HEK293 (cell line): Measurements from ENCODE around the gene RIPK4.

Experiments
- CTCF ChIA-PET: fragments of 350-600 bp; formaldehyde crosslinking; extraction: SDS; loops from one replicate; lab custom pipeline; 2021; ENCODE audit warnings: antibody characterized with exemption; lab: Yijun Ruan, JAX
- POLR2A ChIA-PET: fragments of 300-600 bp; formaldehyde crosslinking; extraction: SDS; loops from one replicate; lab custom pipeline; 2020; ENCODE audit warnings: antibody characterized with exemption, inconsistent platforms; lab: Yijun Ruan, JAX
- H3K27ac ChIP-seq: fragments of 200-500 bp; sonication (Bioruptor generic); 2 replicates; pipeline ENCODE4 v1.5.1; 2014; ENCODE audit warnings: low read depth, low read length, control low read depth, inconsistent platforms; ENCODE audit errors: extremely low read depth
- H3K36me3 ChIP-seq, 2 experiments: fragments of 200-500 bp in 1 of 2; sonication (Bioruptor generic) in 1 of 2; 1 replicate in 1 of 2; 2 replicates in 1 of 2; pipeline ENCODE4 v1.5.1; 2014 to 2017; ENCODE audit warnings: inconsistent platforms in 2 of 2, low read length in 2 of 2; ENCODE audit not compliant: control insufficient read depth in 2 of 2, insufficient read depth in 1 of 2
- H3K4me1 ChIP-seq: fragments of 200-500 bp; sonication (Bioruptor generic); 2 replicates; pipeline ENCODE4 v1.5.1; 2014; ENCODE audit warnings: mild to moderate bottlenecking, low read length, inconsistent platforms; ENCODE audit not compliant: control insufficient read depth, insufficient read depth
- H3K4me3 ChIP-seq: 2 replicates; pipeline ENCODE4 v1.5.1; 2011; ENCODE audit warnings: low read depth, mild to moderate bottlenecking, control low read depth, low read length, moderate library complexity
- H3K9me3 ChIP-seq: fragments of 200-500 bp; sonication (Bioruptor generic); 2 replicates; pipeline ENCODE4 v1.5.1; 2014; ENCODE audit warnings: low read depth, low read length, inconsistent platforms; ENCODE audit not compliant: control insufficient read depth, insufficient read depth
- PRDM1 ChIP-seq: fragments of 450-650 bp; formaldehyde crosslinking; IDR thresholded peaks from 2 replicates; pipeline ENCODE4; 2016; ENCODE audit warnings: missing biosample characterization, missing genetic modification characterization
- ZNF121 ChIP-seq: fragments of 450-650 bp; formaldehyde crosslinking; IDR thresholded peaks from 2 replicates; pipeline ENCODE4 v1.5.1; 2016; ENCODE audit warnings: missing biosample characterization, missing genetic modification characterization
- ZNF302 ChIP-seq: fragments of 450-650 bp; formaldehyde crosslinking; IDR thresholded peaks from 2 replicates; pipeline ENCODE4 v1.5.1; 2016; ENCODE audit warnings: missing biosample characterization, missing genetic modification characterization, low read depth
- ZNF311 ChIP-seq: fragments of 450-650 bp; formaldehyde crosslinking; IDR thresholded peaks from 2 replicates; pipeline ENCODE4 v1.5.1; 2017; ENCODE audit warnings: missing biosample characterization, missing genetic modification characterization, borderline replicate concordance
- ZNF350 ChIP-seq: fragments of 450-650 bp; formaldehyde crosslinking; IDR thresholded peaks from 2 replicates; pipeline ENCODE4 v1.5.0; 2017; ENCODE audit warnings: missing biosample characterization, mild to moderate bottlenecking, missing genetic modification characterization
- ZSCAN23 ChIP-seq: fragments of 450-650 bp; formaldehyde crosslinking; IDR thresholded peaks from 2 replicates; pipeline ENCODE4 v1.5.1; 2016; ENCODE audit warnings: missing biosample characterization, missing genetic modification characterization
- ZXDB ChIP-seq: fragments of 450-650 bp; formaldehyde crosslinking; IDR thresholded peaks from 2 replicates; pipeline ENCODE4 v1.5.1; 2016; ENCODE audit warnings: missing biosample characterization, missing genetic modification characterization
- TF ChIP-seq, protein P1 (sequence below): fragments of 450-650 bp; formaldehyde crosslinking; IDR thresholded peaks from 2 replicates; pipeline ENCODE4 v1.5.1; 2016; ENCODE audit warnings: missing biosample characterization, missing genetic modification characterization, borderline replicate concordance
- TF ChIP-seq, protein P2 (sequence below): fragments of 450-650 bp; formaldehyde crosslinking; IDR thresholded peaks from 2 replicates; pipeline ENCODE4 v1.5.0; 2017; ENCODE audit warnings: missing biosample characterization, missing genetic modification characterization, borderline replicate concordance

RIPK4 gene

DNA sequence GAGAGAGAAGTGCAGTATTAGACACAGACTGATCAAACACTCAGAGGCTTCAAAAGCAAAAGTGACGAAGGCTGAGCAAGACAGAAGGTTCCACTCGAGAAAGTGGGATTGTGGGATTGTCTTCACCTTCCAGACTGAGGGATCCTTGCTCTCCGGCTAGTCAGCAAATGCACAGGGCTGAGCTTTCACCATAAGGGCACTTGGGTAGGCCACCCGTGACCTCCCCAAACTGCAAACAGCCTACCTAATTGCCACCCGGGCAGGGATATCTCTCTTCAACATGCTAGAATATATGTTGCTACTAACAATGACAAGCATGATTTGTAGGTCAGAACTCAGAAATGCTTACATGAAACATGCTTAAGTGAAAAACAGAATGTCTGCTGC is 35.3 kb upstream of the RIPK4 start (continued):
- TF ChIP-seq, protein P1, sequence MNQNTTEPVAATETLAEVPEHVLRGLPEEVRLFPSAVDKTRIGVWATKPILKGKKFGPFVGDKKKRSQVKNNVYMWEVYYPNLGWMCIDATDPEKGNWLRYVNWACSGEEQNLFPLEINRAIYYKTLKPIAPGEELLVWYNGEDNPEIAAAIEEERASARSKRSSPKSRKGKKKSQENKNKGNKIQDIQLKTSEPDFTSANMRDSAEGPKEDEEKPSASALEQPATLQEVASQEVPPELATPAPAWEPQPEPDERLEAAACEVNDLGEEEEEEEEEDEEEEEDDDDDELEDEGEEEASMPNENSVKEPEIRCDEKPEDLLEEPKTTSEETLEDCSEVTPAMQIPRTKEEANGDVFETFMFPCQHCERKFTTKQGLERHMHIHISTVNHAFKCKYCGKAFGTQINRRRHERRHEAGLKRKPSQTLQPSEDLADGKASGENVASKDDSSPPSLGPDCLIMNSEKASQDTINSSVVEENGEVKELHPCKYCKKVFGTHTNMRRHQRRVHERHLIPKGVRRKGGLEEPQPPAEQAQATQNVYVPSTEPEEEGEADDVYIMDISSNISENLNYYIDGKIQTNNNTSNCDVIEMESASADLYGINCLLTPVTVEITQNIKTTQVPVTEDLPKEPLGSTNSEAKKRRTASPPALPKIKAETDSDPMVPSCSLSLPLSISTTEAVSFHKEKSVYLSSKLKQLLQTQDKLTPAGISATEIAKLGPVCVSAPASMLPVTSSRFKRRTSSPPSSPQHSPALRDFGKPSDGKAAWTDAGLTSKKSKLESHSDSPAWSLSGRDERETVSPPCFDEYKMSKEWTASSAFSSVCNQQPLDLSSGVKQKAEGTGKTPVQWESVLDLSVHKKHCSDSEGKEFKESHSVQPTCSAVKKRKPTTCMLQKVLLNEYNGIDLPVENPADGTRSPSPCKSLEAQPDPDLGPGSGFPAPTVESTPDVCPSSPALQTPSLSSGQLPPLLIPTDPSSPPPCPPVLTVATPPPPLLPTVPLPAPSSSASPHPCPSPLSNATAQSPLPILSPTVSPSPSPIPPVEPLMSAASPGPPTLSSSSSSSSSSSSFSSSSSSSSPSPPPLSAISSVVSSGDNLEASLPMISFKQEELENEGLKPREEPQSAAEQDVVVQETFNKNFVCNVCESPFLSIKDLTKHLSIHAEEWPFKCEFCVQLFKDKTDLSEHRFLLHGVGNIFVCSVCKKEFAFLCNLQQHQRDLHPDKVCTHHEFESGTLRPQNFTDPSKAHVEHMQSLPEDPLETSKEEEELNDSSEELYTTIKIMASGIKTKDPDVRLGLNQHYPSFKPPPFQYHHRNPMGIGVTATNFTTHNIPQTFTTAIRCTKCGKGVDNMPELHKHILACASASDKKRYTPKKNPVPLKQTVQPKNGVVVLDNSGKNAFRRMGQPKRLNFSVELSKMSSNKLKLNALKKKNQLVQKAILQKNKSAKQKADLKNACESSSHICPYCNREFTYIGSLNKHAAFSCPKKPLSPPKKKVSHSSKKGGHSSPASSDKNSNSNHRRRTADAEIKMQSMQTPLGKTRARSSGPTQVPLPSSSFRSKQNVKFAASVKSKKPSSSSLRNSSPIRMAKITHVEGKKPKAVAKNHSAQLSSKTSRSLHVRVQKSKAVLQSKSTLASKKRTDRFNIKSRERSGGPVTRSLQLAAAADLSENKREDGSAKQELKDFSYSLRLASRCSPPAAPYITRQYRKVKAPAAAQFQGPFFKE: no peak
- TF ChIP-seq, all 188 proteins: peak for 0

DNA sequence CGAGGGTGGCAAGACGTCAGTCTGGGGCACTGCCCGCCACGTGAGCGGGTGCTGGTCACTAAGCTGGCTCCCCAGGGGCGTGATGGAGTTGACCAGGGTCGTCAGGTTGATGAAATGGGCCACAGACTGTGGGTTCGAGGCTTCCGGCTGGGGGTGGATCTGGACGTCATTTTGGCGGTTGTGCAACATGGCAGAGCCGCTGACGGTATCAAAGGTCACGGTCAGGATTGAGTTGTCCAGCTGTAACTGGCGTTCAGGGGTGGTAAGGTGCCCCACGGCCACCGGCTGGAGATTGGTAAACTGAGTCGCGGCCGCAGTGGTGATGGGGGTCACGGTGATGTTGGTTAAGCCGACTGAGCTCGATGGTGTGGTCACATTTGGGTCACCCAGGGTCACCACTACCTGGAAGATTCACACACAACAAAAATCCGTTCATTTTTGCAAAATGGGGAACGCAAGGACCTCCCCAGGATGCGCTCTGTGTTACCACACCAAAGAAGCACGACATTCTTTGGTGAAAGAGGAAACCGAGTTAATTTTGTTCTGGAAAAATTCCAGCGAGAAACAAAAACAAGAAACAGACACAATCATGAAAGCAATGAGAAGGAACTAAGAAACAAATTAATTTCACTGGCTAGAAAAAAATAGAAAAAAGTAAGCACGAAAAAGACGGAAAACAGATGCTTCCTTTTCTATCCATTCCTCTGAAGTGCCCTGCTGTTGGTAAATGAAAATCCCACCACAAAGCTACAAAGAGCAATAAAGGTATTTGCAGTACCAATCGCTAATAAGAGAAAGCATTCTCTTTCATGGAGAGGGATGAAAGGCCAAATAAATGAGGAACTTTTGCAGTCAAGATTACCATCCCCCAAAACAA is 34.7 kb upstream of the RIPK4 start:
- Histone ChIP-seq H3K27ac (no peak overlapping the region), H3K4me1 (no peaks in the 10 kb centered on the region), H3K9me3 (no peaks in the 10 kb centered on the region), H3K36me3 (peaks cover 0 to 46% of the 10 kb centered on the region in 2 experiments; a peak in 2 of 3 replicates), H3K4me3 (no peak overlapping the region)
- CTCF ChIA-PET: interaction anchor here (1.4 to 2.6 kb wide), 2 partner anchors 15 to 189 kb away, joined by 5 to 9 read pairs; no protein-coding TSS in a partner anchor
- TF ChIP-seq PRDM1 (0 out of 2 replicates have a peak, but pooled peaks have one; percentile 6), ZNF121 (no peak)
- POLR2A ChIA-PET: no interaction called here

DNA sequence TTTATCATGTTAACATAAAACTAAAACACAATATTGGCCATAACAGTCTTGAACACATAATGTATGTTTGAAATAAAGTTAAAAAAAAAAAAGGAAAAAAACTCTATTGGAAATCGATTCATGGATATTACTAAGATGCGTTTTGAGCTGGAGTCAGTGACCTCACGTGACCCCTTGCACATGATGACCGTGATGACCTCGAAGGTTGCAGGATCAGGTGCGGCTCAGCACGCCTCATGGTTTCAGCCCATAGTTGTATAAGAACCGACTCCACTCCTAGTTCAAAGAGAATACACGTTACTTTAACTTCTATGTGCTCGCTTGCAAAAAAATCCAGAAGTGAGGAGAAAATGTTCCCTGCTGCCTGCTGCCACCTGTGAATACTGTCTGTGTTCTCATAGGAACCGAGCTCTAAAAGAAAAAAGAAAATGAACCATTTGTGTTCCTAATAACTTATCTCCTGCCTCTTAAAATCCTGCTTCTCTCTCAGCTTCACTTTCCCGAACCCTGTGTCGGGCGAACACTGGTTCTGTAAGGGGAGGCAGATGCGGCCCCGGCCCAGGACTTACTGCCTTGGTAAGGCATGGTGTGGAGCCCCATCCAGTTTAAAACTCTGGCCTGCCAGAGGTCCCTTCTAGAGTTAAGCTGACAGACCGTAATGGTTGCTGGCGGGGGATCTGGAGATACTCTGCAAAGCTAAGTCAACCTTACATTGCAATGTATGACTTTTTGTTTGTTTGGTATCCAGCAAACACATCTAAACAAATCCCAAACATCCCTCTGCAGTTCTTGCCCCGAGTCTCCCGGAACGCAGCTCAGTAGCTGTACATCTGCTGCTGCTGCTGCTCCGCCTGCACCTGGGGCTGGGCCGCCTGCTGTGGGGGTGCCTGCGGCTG is 33.8 kb upstream of the RIPK4 start:
- ChIA-PET CTCF (interaction anchor here (0.6 to 2.6 kb wide), 5 partner anchors 16 to 254 kb away, joined by 3 to 9 read pairs (median 4); no protein-coding TSS in a partner anchor), POLR2A (no interaction called here)
- no peak for TF ChIP-seq ZNF302 (tag by site-specific recombination)
- no peak for TF ChIP-seq ZNF311 (tag by site-specific recombination)
- TF ChIP-seq ZXDB (tag by site-specific recombination): no peak
- TF ChIP-seq, protein P2, sequence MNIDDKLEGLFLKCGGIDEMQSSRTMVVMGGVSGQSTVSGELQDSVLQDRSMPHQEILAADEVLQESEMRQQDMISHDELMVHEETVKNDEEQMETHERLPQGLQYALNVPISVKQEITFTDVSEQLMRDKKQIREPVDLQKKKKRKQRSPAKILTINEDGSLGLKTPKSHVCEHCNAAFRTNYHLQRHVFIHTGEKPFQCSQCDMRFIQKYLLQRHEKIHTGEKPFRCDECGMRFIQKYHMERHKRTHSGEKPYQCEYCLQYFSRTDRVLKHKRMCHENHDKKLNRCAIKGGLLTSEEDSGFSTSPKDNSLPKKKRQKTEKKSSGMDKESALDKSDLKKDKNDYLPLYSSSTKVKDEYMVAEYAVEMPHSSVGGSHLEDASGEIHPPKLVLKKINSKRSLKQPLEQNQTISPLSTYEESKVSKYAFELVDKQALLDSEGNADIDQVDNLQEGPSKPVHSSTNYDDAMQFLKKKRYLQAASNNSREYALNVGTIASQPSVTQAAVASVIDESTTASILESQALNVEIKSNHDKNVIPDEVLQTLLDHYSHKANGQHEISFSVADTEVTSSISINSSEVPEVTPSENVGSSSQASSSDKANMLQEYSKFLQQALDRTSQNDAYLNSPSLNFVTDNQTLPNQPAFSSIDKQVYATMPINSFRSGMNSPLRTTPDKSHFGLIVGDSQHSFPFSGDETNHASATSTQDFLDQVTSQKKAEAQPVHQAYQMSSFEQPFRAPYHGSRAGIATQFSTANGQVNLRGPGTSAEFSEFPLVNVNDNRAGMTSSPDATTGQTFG (tag by site-specific recombination): no peak
- no peak for TF ChIP-seq ZNF350 (tag by site-specific recombination)
- no peak for TF ChIP-seq ZSCAN23 (tag by site-specific recombination)
- no peak overlapping the region for H3K27ac ChIP-seq
- peaks cover 0 to 46% of the 10 kb centered on the region in 2 experiments; a peak in 2 of 3 replicates for H3K36me3 ChIP-seq
- H3K4me3 ChIP-seq: no peak overlapping the region
- no peaks in the 10 kb centered on the region for H3K9me3 ChIP-seq
- no peaks in the 10 kb centered on the region for H3K4me1 ChIP-seq
